Measurements from ENCODE around the gene MCOLN1.

The MCOLN1 gene

GRCh38 chr19:7522072-7522922 is at the start of gene MCOLN1:
MCOLN1 (plus strand) TSS chr19:7522624; CDS start chr19:7522751, 127 bp downstream.
- DNase-seq (ENCODE audit: low read depth), result peak; percentile 97

GRCh38 chr19:7475665-7476064 is 46.8 kb upstream of the MCOLN1 start:
- no peak for DNase-seq (ENCODE audit: low read depth)

GRCh38 chr19:7476241-7476640 is 46.2 kb upstream of the MCOLN1 start:
- DNase-seq (ENCODE audit: low read depth), result no peak

GRCh38 chr19:7476777-7477494 is 45.5 kb upstream of the MCOLN1 start:
- no peak for DNase-seq (ENCODE audit: low read depth)

- no peak for DNase-seq (ENCODE audit: low read depth)
Observed at GRCh38 chr19:7477758-7478157, 44.7 kb upstream of the MCOLN1 start.

GRCh38 chr19:7478173-7478842 is 44.1 kb upstream of the MCOLN1 start:
- no peak for DNase-seq (ENCODE audit: low read depth)

- DNase-seq (ENCODE audit: low read depth), result no peak
Observed at GRCh38 chr19:7478843-7479227, 43.6 kb upstream of the MCOLN1 start.

GRCh38 chr19:7480222-7480969 is 42.0 kb upstream of the MCOLN1 start:
- DNase-seq (ENCODE audit: low read depth), result no peak

GRCh38 chr19:7480970-7481255 is 41.5 kb upstream of the MCOLN1 start:
- no peak for DNase-seq (ENCODE audit: low read depth)

- DNase-seq (ENCODE audit: low read depth), result peak; percentile 35
Observed at GRCh38 chr19:7482584-7483439, 39.6 kb upstream of the MCOLN1 start.

GRCh38 chr19:7483720-7484201 is 38.7 kb upstream of the MCOLN1 start:
- DNase-seq (ENCODE audit: low read depth), result peak; percentile 82

GRCh38 chr19:7486923-7487322 is 35.5 kb upstream of the MCOLN1 start:
- no peak for DNase-seq (ENCODE audit: low read depth)

GRCh38 chr19:7488736-7489353 is 33.6 kb upstream of the MCOLN1 start, which contains the start of gene PEX11G:
PEX11G (minus strand) TSS chr19:7489035; CDS start chr19:7489010, 25 bp downstream.
- peak; percentile 82 for DNase-seq (ENCODE audit: low read depth)

GRCh38 chr19:7489609-7490044 is 32.8 kb upstream of the MCOLN1 start:
- DNase-seq (ENCODE audit: low read depth), result no peak

- peak; percentile 54 for DNase-seq (ENCODE audit: low read depth)
Observed at GRCh38 chr19:7492142-7492541, 30.3 kb upstream of the MCOLN1 start.

- no peak for DNase-seq (ENCODE audit: low read depth)
Observed at GRCh38 chr19:7492558-7492957, 29.9 kb upstream of the MCOLN1 start.

GRCh38 chr19:7494416-7495098 is 27.9 kb upstream of the MCOLN1 start:
- peak; percentile 47 for DNase-seq (ENCODE audit: low read depth)

GRCh38 chr19:7497292-7497691 is 25.1 kb upstream of the MCOLN1 start:
- no peak for DNase-seq (ENCODE audit: low read depth)

GRCh38 chr19:7500811-7501450 is 21.5 kb upstream of the MCOLN1 start:
- peak; percentile 46 for DNase-seq (ENCODE audit: low read depth)
